Muscle of leg (tissue), 11 donors: Measurements from ENCODE around the gene OR10AG1. TPM values are rescaled to one million over a fixed set of nuclear protein-coding genes. Genes with fewer than 3 reads are reported as not detected.

Experiments
- DNase-seq: peaks from one replicate; pipeline ENCODE4 v3.0.0; 2013
- H3K27ac ChIP-seq: one replicate; pipeline ENCODE4 v1.5.1; 2013; ENCODE audit warnings: mild to moderate bottlenecking, low read length, control low read depth
- H3K27me3 ChIP-seq: one replicate; pipeline ENCODE4 v1.6.1; 2013; ENCODE audit warnings: low read length; ENCODE audit not compliant: control insufficient read depth, insufficient read depth
- H3K36me3 ChIP-seq: one replicate; pipeline ENCODE4 v1.6.1; 2013; ENCODE audit warnings: low read length; ENCODE audit not compliant: control insufficient read depth, insufficient read depth
- H3K4me1 ChIP-seq: one replicate; pipeline ENCODE4 v1.6.1; 2013; ENCODE audit warnings: low read length; ENCODE audit not compliant: control insufficient read depth, insufficient read depth
- H3K4me3 ChIP-seq: one replicate; pipeline ENCODE4 v1.5.1; 2013; ENCODE audit warnings: low read length, control low read depth
- H3K9me3 ChIP-seq: replicated peaks from 2 replicates; pipeline ENCODE4 v1.6.1; 2013; ENCODE audit warnings: low read depth, low read length; ENCODE audit not compliant: control insufficient read depth
- WGBS: methylation state at CpG from one replicate; pipeline ENCODE4 v1.1.5; 2013; ENCODE audit warnings: missing lambda C conversion rate; ENCODE audit not compliant: insufficient coverage; 5-methylcytosine and 5-hydroxymethylcytosine counted together
- polyA plus RNA-seq, 8 donors: library from polyadenylated mRNA; unstranded; fragments of 120-200 nt; gene quantifications; one replicate each; pipeline versions ENCODE4 v1.2.1 to v1.2.3, GENCODE V29; 2013; ENCODE audit warnings: inconsistent platforms in 1 of 8, low replicate concordance in 1 of 8; ENCODE audit not compliant: insufficient read length in 8 of 8, insufficient read depth in 1 of 8
- total RNA-seq: library from RNA; stranded (reverse); fragments of 120-200 nt; gene quantifications from one replicate; pipeline ENCODE4 v1.2.4, GENCODE V29; 2013

OR10AG1 gene
- total and polyA plus RNA-seq, 9 donors = not detected

GRCh38 chr11:55936300-55936699 lies 33.4 kb downstream of the OR10AG1 start, which contains the start of gene OR5I1:
TSS of gene OR5I1 (minus strand) at chr11:55936400. CDS start at chr11:55936400, 0 bp downstream.
- WGBS = no CpG with 5 or more reads among the region's 2 CpGs

DNA sequence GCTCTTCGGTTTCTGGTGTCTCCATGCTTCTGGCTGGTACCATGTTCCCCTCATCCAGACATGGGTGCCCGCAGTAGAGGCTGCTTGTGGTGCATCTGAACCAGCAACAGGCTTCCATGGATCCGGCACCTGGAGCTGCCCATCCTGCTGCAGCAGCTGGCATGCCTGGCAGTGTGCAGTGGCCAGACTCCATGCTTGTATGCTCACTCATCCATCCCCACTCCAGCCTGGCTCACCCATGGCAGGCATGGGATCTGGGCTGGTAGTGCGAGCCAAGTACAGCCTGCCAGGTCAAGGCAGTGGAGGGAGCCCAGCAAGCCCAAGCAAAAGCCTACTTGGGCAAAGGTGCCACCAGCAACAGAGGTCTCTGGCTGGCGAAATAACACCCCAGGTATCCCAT lies 49.2 kb downstream of the OR10AG1 start:
- H3K36me3 ChIP-seq = no peaks in the 10 kb centered on the region
- no peaks in the 10 kb centered on the region for H3K27me3 ChIP-seq
- no peak overlapping the region for H3K4me3 ChIP-seq
- peaks cover 10% of the 10 kb centered on the region for H3K9me3 ChIP-seq
- WGBS = 79% methylated on average over 4 of the region's 5 CpGs
- no peak for DNase-seq
- no peaks in the 10 kb centered on the region for H3K4me1 ChIP-seq
- no peak overlapping the region for H3K27ac ChIP-seq

More at GRCh38 chr11:55936300-55936699, 33.4 kb downstream of the OR10AG1 start, which contains the start of gene OR5I1:
- Histone ChIP-seq H3K9me3 (peaks cover 6% of the 10 kb centered on the region), H3K27ac (no peak within 1 kb of the TSS), H3K4me3 (no peak within 1 kb of the TSS), H3K4me1 (no peaks in the 10 kb centered on the region), H3K36me3 (no peaks in the 10 kb centered on the region), H3K27me3 (no peaks in the 10 kb centered on the region)
- no peak for DNase-seq

Other genes with a start within 250 kb of the OR10AG1 start
- not detected for gene OR5D13, start 196.5 kb downstream of the OR10AG1 start, total RNA-seq
- not detected for gene OR5D13, start 196.5 kb downstream of the OR10AG1 start, polyA plus RNA-seq
- not detected for gene OR5D14, start 174.4 kb downstream of the OR10AG1 start, total RNA-seq
- not detected for gene OR5D14, start 174.4 kb downstream of the OR10AG1 start, polyA plus RNA-seq
- not detected for gene OR5L1, start 158.6 kb downstream of the OR10AG1 start, total RNA-seq
- gene OR5L1, start 158.6 kb downstream of the OR10AG1 start, polyA plus RNA-seq = not detected
- gene OR5D18, start 150.3 kb downstream of the OR10AG1 start, total RNA-seq = not detected
- not detected for gene OR5D18, start 150.3 kb downstream of the OR10AG1 start, polyA plus RNA-seq
- gene OR5L2, start 142.7 kb downstream of the OR10AG1 start, total RNA-seq = not detected
- gene OR5L2, start 142.7 kb downstream of the OR10AG1 start, polyA plus RNA-seq = not detected
- not detected for gene OR5D16, start 131.2 kb downstream of the OR10AG1 start, total RNA-seq
- not detected for gene OR5D16, start 131.2 kb downstream of the OR10AG1 start, polyA plus RNA-seq
- gene TRIM51, start 86.6 kb downstream of the OR10AG1 start, total RNA-seq = not detected
- not detected for gene TRIM51, start 86.6 kb downstream of the OR10AG1 start, polyA plus RNA-seq
- not detected for gene OR5W2, start 55.4 kb downstream of the OR10AG1 start, total RNA-seq
- not detected for gene OR5W2, start 55.4 kb downstream of the OR10AG1 start, polyA plus RNA-seq
- gene OR5I1, start 33.5 kb downstream of the OR10AG1 start, total RNA-seq = not detected
- gene OR5I1, start 33.5 kb downstream of the OR10AG1 start, polyA plus RNA-seq = not detected
- not detected for gene OR5F1, start 24.7 kb upstream of the OR10AG1 start, total RNA-seq
- not detected for gene OR5F1, start 24.7 kb upstream of the OR10AG1 start, polyA plus RNA-seq
- gene OR5AS1, start 57.7 kb upstream of the OR10AG1 start, total RNA-seq = not detected
- gene OR5AS1, start 57.7 kb upstream of the OR10AG1 start, polyA plus RNA-seq = under 1 TPM in 5 of 8 donors, not detected in 3; 0.03 to 0.14 (median 0.03) TPM
- gene OR8I2, start 123.4 kb upstream of the OR10AG1 start, total RNA-seq = not detected
- gene OR8I2, start 123.4 kb upstream of the OR10AG1 start, polyA plus RNA-seq = not detected
- gene OR8H2, start 133.7 kb upstream of the OR10AG1 start, total RNA-seq = not detected
- gene OR8H2, start 133.7 kb upstream of the OR10AG1 start, polyA plus RNA-seq = under 1 TPM in 3 of 8 donors, not detected in 5; 0.04 to 0.13 (median 0.05) TPM
- gene OR8H3, start 152.4 kb upstream of the OR10AG1 start, total RNA-seq = not detected
- not detected for gene OR8H3, start 152.4 kb upstream of the OR10AG1 start, polyA plus RNA-seq
- not detected for gene OR8J3, start 170.3 kb upstream of the OR10AG1 start, total RNA-seq
- gene OR8J3, start 170.3 kb upstream of the OR10AG1 start, polyA plus RNA-seq = not detected
- gene OR8K5, start 190.4 kb upstream of the OR10AG1 start, total RNA-seq = not detected
- gene OR8K5, start 190.4 kb upstream of the OR10AG1 start, polyA plus RNA-seq = not detected
- gene OR5J2, start 206.7 kb upstream of the OR10AG1 start, total RNA-seq = not detected
- gene OR5J2, start 206.7 kb upstream of the OR10AG1 start, polyA plus RNA-seq = not detected